Hepatocyte (in vitro differentiated cells): Measurements from ENCODE around the gene STARD8. TPM values are rescaled to one million over a fixed set of nuclear protein-coding genes. Genes with fewer than 3 reads are reported as not detected.
"Not testable (repeated sequence)": the region's sequence is repeated elsewhere in the genome, so short reads cannot be mapped to it uniquely, and the experiment has no call there.

Experiments
- DNase-seq: peaks from one replicate; pipeline ENCODE4 v3.0.0-alpha.2; 2016; ENCODE audit warnings: low spot score
- H2AFZ ChIP-seq: fragments of 200-600 bp; sonication (generic); 2 replicates; pipeline ENCODE4 v1.6.0; 2016; ENCODE audit warnings: antibody characterized with exemption, mild to moderate bottlenecking
- H3K27ac ChIP-seq: fragments of 200-600 bp; sonication (generic); 2 replicates; pipeline ENCODE4 v1.5.1; 2016; ENCODE audit warnings: mild to moderate bottlenecking
- H3K27me3 ChIP-seq: fragments of 200-600 bp; sonication (generic); 2 replicates; pipeline ENCODE4 v1.6.1; 2016
- H3K36me3 ChIP-seq: fragments of 200-600 bp; sonication (generic); replicated peaks from 2 replicates; pipeline ENCODE4 v1.5.1; 2016; ENCODE audit warnings: low read depth; ENCODE audit not compliant: insufficient read depth
- H3K4me1 ChIP-seq: fragments of 200-600 bp; sonication (generic); 2 replicates; pipeline ENCODE4 v1.5.1; 2016; ENCODE audit warnings: mild to moderate bottlenecking, moderate library complexity; ENCODE audit not compliant: insufficient read depth
- H3K4me2 ChIP-seq: fragments of 200-600 bp; sonication (generic); 2 replicates; pipeline ENCODE4 v1.6.0; 2016
- H3K4me3 ChIP-seq: fragments of 200-600 bp; sonication (generic); 2 replicates; pipeline ENCODE4 v1.5.1; 2016; ENCODE audit warnings: mild to moderate bottlenecking
- H3K79me2 ChIP-seq: fragments of 200-600 bp; sonication (generic); 2 replicates; pipeline ENCODE4 v1.6.0; 2017; ENCODE audit warnings: mild to moderate bottlenecking
- H3K9me2 ChIP-seq: fragments of 200-600 bp; sonication (generic); replicated peaks from 2 replicates; pipeline ENCODE4 v1.6.0; 2017; ENCODE audit warnings: mild to moderate bottlenecking; ENCODE audit not compliant: insufficient read depth
- H3K9me3 ChIP-seq: fragments of 200-600 bp; sonication (generic); 2 replicates; pipeline ENCODE4 v1.5.1; 2016; ENCODE audit warnings: low read depth, mild to moderate bottlenecking
- H4K20me1 ChIP-seq: fragments of 200-600 bp; sonication (generic); 2 replicates; pipeline ENCODE4 v1.6.0; 2016; ENCODE audit warnings: mild to moderate bottlenecking; ENCODE audit not compliant: insufficient read depth, poor library complexity, severe bottlenecking
- CTCF ChIP-seq: fragments of 200-600 bp; sonication (generic); IDR thresholded peaks from 2 replicates; pipeline ENCODE4 v1.5.1; 2016; ENCODE audit warnings: antibody characterized with exemption, mild to moderate bottlenecking; ENCODE audit not compliant: poor library complexity
- EZH2 ChIP-seq: fragments of 200-600 bp; sonication (generic); IDR thresholded peaks from 2 replicates; pipeline ENCODE4 v1.6.1; 2016; ENCODE audit warnings: antibody characterized with exemption, mild to moderate bottlenecking, borderline replicate concordance
- EZH2phosphoT487 ChIP-seq: fragments of 200-600 bp; sonication (generic); IDR thresholded peaks from one replicate; pipeline ENCODE4 v1.6.1; 2018; ENCODE audit warnings: antibody characterized with exemption, mild to moderate bottlenecking, low read depth, moderate library complexity; ENCODE audit not compliant: unreplicated experiment, severe bottlenecking
- WGBS: methylation state at CpG from one replicate; pipeline ENCODE4 v1.1.6; 2016; ENCODE audit warnings: low lambda C conversion rate; ENCODE audit errors: missing lambda C conversion rate; 5-methylcytosine and 5-hydroxymethylcytosine counted together
- polyA plus RNA-seq: library from polyadenylated mRNA; unstranded; fragments of >200 nt; fragmentation: Nextera tagmentation; extraction: Ambion mirVana; gene quantifications from 2 replicates; pipeline ENCODE4 v1.2.1, GENCODE V29; 2016
- total RNA-seq: library from RNA; depleted of rRNA; stranded (reverse); fragments of >200 nt; gene quantifications from 2 replicates; pipeline ENCODE4 v1.2.3, GENCODE V29; 2014

STARD8 gene
- 3.2 and 3.3 TPM in 2 replicates for total RNA-seq
- polyA plus RNA-seq, result 1.1 and 2.8 TPM in 2 replicates

- no peaks in the 10 kb centered on the region for H3K4me1 ChIP-seq
- DNase-seq, result peak; percentile 41
- H2AFZ ChIP-seq, result no peak within 1 kb of the TSS
- H3K9me2 ChIP-seq, result no peaks in the 10 kb centered on the region
- H3K27me3 ChIP-seq, result no peaks in the 10 kb centered on the region
- no peaks in the 10 kb centered on the region for H4K20me1 ChIP-seq
- TF ChIP-seq EZH2, result no peak
- TF ChIP-seq EZH2phosphoT487, result no peak
- peak; percentile 24 for TF ChIP-seq CTCF
- no peak within 1 kb of the TSS for H3K27ac ChIP-seq
- H3K4me2 ChIP-seq, result peak within 1 kb of the TSS; percentile 79
- H3K4me3 ChIP-seq, result no peak within 1 kb of the TSS
- no peaks in the 10 kb centered on the region for H3K36me3 ChIP-seq
- WGBS, result 38% methylated on average over 31 of the region's 40 CpGs
- H3K79me2 ChIP-seq, result no peaks in the 10 kb centered on the region
- no peaks in the 10 kb centered on the region for H3K9me3 ChIP-seq
These were observed at the start of gene STARD8 for GRCh38 chrX:68647156-68647957. Gene STARD8 (plus strand): TSS chrX:68647666. CDS start chrX:68647883, 217 bp downstream.

- no peaks in the 10 kb centered on the region for H3K9me3 ChIP-seq
- H3K4me3 ChIP-seq, result no peak overlapping the region
- no peak overlapping the region for H3K4me2 ChIP-seq
- H3K4me1 ChIP-seq, result no peaks in the 10 kb centered on the region
- H3K27ac ChIP-seq, result no peak overlapping the region
- 29% methylated on average over 1 of the region's 1 CpG for WGBS
- H2AFZ ChIP-seq, result no peak overlapping the region
- no peaks in the 10 kb centered on the region for H3K36me3 ChIP-seq
- no peak for DNase-seq
- no peaks in the 10 kb centered on the region for H3K79me2 ChIP-seq
- no peaks in the 10 kb centered on the region for H3K27me3 ChIP-seq
- no peaks in the 10 kb centered on the region for H3K9me2 ChIP-seq
- TF ChIP-seq CTCF, result no peak
- no peak for TF ChIP-seq EZH2phosphoT487
- TF ChIP-seq EZH2, result no peak
- H4K20me1 ChIP-seq, result no peaks in the 10 kb centered on the region
These were observed 48.6 kb upstream of the STARD8 start for GRCh38 chrX:68598841-68599240.

- no peaks in the 10 kb centered on the region for H4K20me1 ChIP-seq
- H2AFZ ChIP-seq, result no peak overlapping the region
- no peaks in the 10 kb centered on the region for H3K27me3 ChIP-seq
- H3K27ac ChIP-seq, result no peak overlapping the region
- no peaks in the 10 kb centered on the region for H3K9me2 ChIP-seq
- DNase-seq, result no peak
- H3K4me1 ChIP-seq, result no peaks in the 10 kb centered on the region
- no peaks in the 10 kb centered on the region for H3K79me2 ChIP-seq
- WGBS, result 67% methylated on average over 3 of the region's 3 CpGs
- H3K9me3 ChIP-seq, result no peaks in the 10 kb centered on the region
- H3K36me3 ChIP-seq, result no peaks in the 10 kb centered on the region
- TF ChIP-seq EZH2phosphoT487 (no peak), CTCF (peak; percentile 39)
- no peak overlapping the region for H3K4me2 ChIP-seq
- no peak overlapping the region for H3K4me3 ChIP-seq
These were observed 48.0 kb upstream of the STARD8 start for GRCh38 chrX:68599256-68600152.

GRCh38 chrX:68604216-68604615 lies 43.2 kb upstream of the STARD8 start:
- H3K4me1 ChIP-seq, H3K9me2 ChIP-seq, H3K79me2 ChIP-seq, H2AFZ ChIP-seq, H3K27me3 ChIP-seq, H3K4me3 ChIP-seq, H3K9me3 ChIP-seq, H3K36me3 ChIP-seq, DNase-seq, H3K27ac ChIP-seq, H4K20me1 ChIP-seq, H3K4me2 ChIP-seq: not testable (repeated sequence)
- 60% methylated on average over 2 of the region's 2 CpGs for WGBS

GRCh38 chrX:68614733-68615132 lies 32.7 kb upstream of the STARD8 start:
- H4K20me1 ChIP-seq, H2AFZ ChIP-seq, H3K27me3 ChIP-seq, H3K36me3 ChIP-seq, H3K79me2 ChIP-seq, H3K4me1 ChIP-seq, H3K4me3 ChIP-seq, H3K4me2 ChIP-seq, H3K9me2 ChIP-seq, H3K9me3 ChIP-seq, H3K27ac ChIP-seq, DNase-seq: not testable (repeated sequence)
- 97% methylated on average over 3 of the region's 3 CpGs for WGBS
